ENCODE measurements around the gene LIFR.

DNA sequence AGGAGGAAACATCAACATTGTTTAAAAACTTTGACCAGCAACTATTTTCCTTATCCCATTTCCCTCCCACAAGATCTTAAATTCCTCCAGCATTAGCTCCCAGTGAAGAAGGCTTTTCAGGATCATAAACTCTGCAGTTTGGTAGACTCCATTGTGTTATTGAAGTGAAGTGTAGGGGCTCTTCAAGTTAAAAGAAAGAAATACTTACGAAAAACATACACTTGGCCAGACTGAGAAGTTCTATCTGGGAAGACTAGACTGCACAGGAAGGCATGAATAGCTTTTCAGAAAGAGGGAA, 22.3 kb downstream of the LIFR start:
- no peak for TF ChIP-seq POLR2A (IDR thresholded peaks at IDR 0.05; ENCODE audit: borderline replicate concordance, extremely low read depth, insufficient read depth, insufficient read length)
- no peak for TF ChIP-seq ZFX (IDR thresholded peaks at IDR 0.05)
- TF ChIP-seq, protein P1, sequence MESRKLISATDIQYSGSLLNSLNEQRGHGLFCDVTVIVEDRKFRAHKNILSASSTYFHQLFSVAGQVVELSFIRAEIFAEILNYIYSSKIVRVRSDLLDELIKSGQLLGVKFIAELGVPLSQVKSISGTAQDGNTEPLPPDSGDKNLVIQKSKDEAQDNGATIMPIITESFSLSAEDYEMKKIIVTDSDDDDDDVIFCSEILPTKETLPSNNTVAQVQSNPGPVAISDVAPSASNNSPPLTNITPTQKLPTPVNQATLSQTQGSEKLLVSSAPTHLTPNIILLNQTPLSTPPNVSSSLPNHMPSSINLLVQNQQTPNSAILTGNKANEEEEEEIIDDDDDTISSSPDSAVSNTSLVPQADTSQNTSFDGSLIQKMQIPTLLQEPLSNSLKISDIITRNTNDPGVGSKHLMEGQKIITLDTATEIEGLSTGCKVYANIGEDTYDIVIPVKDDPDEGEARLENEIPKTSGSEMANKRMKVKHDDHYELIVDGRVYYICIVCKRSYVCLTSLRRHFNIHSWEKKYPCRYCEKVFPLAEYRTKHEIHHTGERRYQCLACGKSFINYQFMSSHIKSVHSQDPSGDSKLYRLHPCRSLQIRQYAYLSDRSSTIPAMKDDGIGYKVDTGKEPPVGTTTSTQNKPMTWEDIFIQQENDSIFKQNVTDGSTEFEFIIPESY (IDR thresholded peaks at IDR 0.05; ENCODE audit: extremely low read depth, insufficient replicate concordance, low read length), result no peak
- TF ChIP-seq, protein P2, sequence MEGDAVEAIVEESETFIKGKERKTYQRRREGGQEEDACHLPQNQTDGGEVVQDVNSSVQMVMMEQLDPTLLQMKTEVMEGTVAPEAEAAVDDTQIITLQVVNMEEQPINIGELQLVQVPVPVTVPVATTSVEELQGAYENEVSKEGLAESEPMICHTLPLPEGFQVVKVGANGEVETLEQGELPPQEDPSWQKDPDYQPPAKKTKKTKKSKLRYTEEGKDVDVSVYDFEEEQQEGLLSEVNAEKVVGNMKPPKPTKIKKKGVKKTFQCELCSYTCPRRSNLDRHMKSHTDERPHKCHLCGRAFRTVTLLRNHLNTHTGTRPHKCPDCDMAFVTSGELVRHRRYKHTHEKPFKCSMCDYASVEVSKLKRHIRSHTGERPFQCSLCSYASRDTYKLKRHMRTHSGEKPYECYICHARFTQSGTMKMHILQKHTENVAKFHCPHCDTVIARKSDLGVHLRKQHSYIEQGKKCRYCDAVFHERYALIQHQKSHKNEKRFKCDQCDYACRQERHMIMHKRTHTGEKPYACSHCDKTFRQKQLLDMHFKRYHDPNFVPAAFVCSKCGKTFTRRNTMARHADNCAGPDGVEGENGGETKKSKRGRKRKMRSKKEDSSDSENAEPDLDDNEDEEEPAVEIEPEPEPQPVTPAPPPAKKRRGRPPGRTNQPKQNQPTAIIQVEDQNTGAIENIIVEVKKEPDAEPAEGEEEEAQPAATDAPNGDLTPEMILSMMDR (IDR thresholded peaks at IDR 0.05 in 2 of 3, conservative IDR thresholded peaks at IDR 0.05 in 1 of 3; ENCODE audit: borderline replicate concordance in 1 of 3, insufficient read depth in 1 of 3, low read depth in 2 of 3, low read length in 2 of 3), result no peak

Data from HCT116 (cell line).